ENCODE measurements around the gene PCNX1.

DNA sequence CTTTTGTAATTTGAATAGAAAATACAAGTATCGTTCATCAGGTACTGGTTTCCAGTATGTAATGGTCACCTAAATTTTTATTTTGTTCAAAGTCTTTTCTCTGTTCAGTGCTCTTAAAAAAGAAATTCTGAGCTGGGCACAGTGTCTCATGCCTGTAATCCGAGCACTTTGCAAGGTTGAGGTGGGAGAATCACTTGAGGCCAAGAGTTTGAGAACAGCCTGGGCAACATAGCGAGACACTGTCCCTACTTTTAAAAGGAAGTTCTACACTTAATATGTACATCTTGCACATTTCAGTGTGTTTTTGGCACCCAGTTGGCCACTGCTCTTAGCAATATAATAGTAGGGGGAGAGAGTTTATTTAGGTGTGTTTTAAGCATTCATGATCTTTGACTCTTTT is 27.9 kb downstream of the PCNX1 start:
- TF ChIP-seq, protein P1, sequence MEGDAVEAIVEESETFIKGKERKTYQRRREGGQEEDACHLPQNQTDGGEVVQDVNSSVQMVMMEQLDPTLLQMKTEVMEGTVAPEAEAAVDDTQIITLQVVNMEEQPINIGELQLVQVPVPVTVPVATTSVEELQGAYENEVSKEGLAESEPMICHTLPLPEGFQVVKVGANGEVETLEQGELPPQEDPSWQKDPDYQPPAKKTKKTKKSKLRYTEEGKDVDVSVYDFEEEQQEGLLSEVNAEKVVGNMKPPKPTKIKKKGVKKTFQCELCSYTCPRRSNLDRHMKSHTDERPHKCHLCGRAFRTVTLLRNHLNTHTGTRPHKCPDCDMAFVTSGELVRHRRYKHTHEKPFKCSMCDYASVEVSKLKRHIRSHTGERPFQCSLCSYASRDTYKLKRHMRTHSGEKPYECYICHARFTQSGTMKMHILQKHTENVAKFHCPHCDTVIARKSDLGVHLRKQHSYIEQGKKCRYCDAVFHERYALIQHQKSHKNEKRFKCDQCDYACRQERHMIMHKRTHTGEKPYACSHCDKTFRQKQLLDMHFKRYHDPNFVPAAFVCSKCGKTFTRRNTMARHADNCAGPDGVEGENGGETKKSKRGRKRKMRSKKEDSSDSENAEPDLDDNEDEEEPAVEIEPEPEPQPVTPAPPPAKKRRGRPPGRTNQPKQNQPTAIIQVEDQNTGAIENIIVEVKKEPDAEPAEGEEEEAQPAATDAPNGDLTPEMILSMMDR (IDR thresholded peaks at IDR 0.05 in 4 of 5, conservative IDR thresholded peaks at IDR 0.05 in 1 of 5), result no peak
- TF ChIP-seq POLR2A (IDR thresholded peaks at IDR 0.05), result no peak

Data from gastrocnemius medialis (tissue), 4 donors.